GM12892 (cell line): ENCODE results near the gene DPH3.

ENCODE experiments used
- POLR2A ChIP-seq: IDR thresholded peaks from 2 replicates; pipeline ENCODE4 v1.6.1; 2011; ENCODE audit warnings: low read depth, low read length, control low read depth
- POLR2AphosphoS5 ChIP-seq: IDR thresholded peaks from 2 replicates; pipeline ENCODE4 v1.6.1; 2011; ENCODE audit warnings: low read depth, low read length, control low read depth
- TAF1 ChIP-seq: IDR thresholded peaks from 2 replicates; pipeline ENCODE4 v1.6.1; 2011; ENCODE audit warnings: low read depth, mild to moderate bottlenecking, control low read depth, low read length, borderline replicate concordance

- TF ChIP-seq POLR2AphosphoS5 (peak; percentile 64; the same call in 1 of the 2 replicates), POLR2A (peak; percentile 61), TAF1 (no peak)
Measured at GRCh38 chr3:16307832-16308531, 43.2 kb upstream of the DPH3 start.
